PC-9 (cell line): ENCODE results near the gene IL1RAPL1. TPM values are rescaled to one million over a fixed set of nuclear protein-coding genes. Genes with fewer than 3 reads are reported as not detected.

Experiments used
- BruUV-seq: library from RNA; stranded (reverse); fragments of 400-500 nt; replicated peaks from 2 replicates; lab custom pipeline; 2021; lab: Mats Ljungman, UMichigan
- CTCF ChIA-PET: fragments of 300-600 bp; sonication (Branson Sonifier 250); formaldehyde crosslinking; loops from one replicate; lab custom pipeline; 2022; ENCODE audit warnings: antibody characterized with exemption; lab: Charles Lee
- POLR2A ChIA-PET: fragments of 300-600 bp; sonication (Branson Sonifier 250); formaldehyde crosslinking; loops from one replicate; lab custom pipeline; 2022; ENCODE audit warnings: antibody characterized with exemption; ENCODE audit not compliant: unreplicated experiment; lab: Charles Lee
- DNase-seq, 2 experiments: peaks; one replicate each; pipeline versions ENCODE4 v3.0.0 to v3.0.0-alpha.2; 2015 to 2022; ENCODE audit warnings: mixed read lengths in 1 of 2
- H2AFZ ChIP-seq: fragments of 200-600 bp; sonication (generic); 2 replicates; pipeline ENCODE4 v1.8.1; 2017; ENCODE audit warnings: antibody characterized with exemption
- H3F3A ChIP-seq: fragments of 200-600 bp; sonication (generic); 2 replicates; pipeline ENCODE4 v1.8.1; 2017; ENCODE audit warnings: antibody characterized with exemption, mild to moderate bottlenecking, low read depth; ENCODE audit not compliant: insufficient read depth
- H3K27ac ChIP-seq: fragments of 200-600 bp; sonication (generic); 2 replicates; pipeline ENCODE4 v1.6.1; 2016; ENCODE audit warnings: mixed run types
- H3K27me3 ChIP-seq: fragments of 200-600 bp; sonication (generic); 2 replicates; pipeline ENCODE4 v1.6.1; 2016; ENCODE audit warnings: low read depth, mixed run types; ENCODE audit not compliant: insufficient read depth
- H3K36me3 ChIP-seq: fragments of 200-600 bp; sonication (generic); 2 replicates; pipeline ENCODE4 v1.6.1; 2016; ENCODE audit warnings: low read depth, mixed run types
- H3K4me1 ChIP-seq: fragments of 200-600 bp; sonication (generic); replicated peaks from 2 replicates; pipeline ENCODE4 v1.6.1; 2016; ENCODE audit warnings: mixed run types; ENCODE audit not compliant: insufficient read depth
- H3K4me2 ChIP-seq: fragments of 200-600 bp; sonication (generic); 2 replicates; pipeline ENCODE4 v1.6.1; 2017; ENCODE audit warnings: mixed run types
- H3K4me3 ChIP-seq: fragments of 200-600 bp; sonication (generic); 2 replicates; pipeline ENCODE4 v1.6.1; 2016; ENCODE audit warnings: mixed run types
- H3K79me2 ChIP-seq: fragments of 200-600 bp; sonication (generic); 2 replicates; pipeline ENCODE4 v1.6.1; 2017; ENCODE audit warnings: low read depth, mixed run types
- H3K9me2 ChIP-seq: fragments of 200-600 bp; sonication (generic); 2 replicates; pipeline ENCODE4 v1.8.1; 2017; ENCODE audit warnings: mild to moderate bottlenecking; ENCODE audit not compliant: insufficient read depth
- H3K9me3 ChIP-seq: fragments of 200-600 bp; sonication (generic); 2 replicates; pipeline ENCODE4 v1.8.1; 2016; ENCODE audit warnings: low read depth; ENCODE audit not compliant: insufficient read depth
- H4K20me1 ChIP-seq: fragments of 200-600 bp; sonication (generic); 2 replicates; pipeline ENCODE4 v1.8.1; 2017; ENCODE audit not compliant: insufficient read depth
- EZH2 ChIP-seq: fragments of 200-600 bp; sonication (generic); IDR thresholded peaks from 2 replicates; pipeline ENCODE4 v1.8.0; 2017; ENCODE audit warnings: antibody characterized with exemption, low read depth
- intact Hi-C: fragments of 100-400 bp; cut with micrococcal nuclease; formaldehyde crosslinking; loops from one replicate; pipeline ENCODE4 v1.10.0; 2022; ENCODE audit not compliant: unreplicated experiment
- total RNA-seq: library from RNA; stranded (reverse); gene quantifications from 2 replicates; pipeline ENCODE4 v1.2.3, GENCODE V29; 2021
- TF ChIP-seq, protein P1 (sequence below): fragments of 200-600 bp; sonication (generic); conservative IDR thresholded peaks from 2 replicates; pipeline ENCODE4 v1.6.1; 2017; ENCODE audit warnings: mixed run types, antibody characterized with exemption, mild to moderate bottlenecking, moderate library complexity

The IL1RAPL1 gene
- total RNA-seq, 1 experiment from 2014 or later = 0.26 TPM

DNA sequence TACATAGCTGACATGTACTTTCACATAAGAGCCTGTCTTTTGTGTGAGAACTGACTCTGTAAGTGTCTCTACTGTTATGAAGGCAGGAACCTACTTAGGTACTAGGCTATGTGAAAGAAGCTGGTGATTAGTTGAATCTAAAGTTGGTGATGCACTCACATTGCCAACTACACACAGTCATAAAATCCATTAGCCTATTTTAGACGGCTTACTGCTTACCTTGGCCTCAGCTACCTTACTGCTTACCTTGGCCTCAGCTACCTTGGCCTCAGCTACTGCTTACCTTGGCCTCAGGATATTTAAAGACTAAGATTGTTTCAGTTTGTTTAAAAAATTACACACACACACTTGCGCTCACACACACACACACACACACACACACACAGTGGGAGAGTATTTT, 549.7 kb downstream of the IL1RAPL1 start:
- ChIA-PET POLR2A (no interaction called here), CTCF (no interaction called here)
- H3F3A ChIP-seq = no peaks in the 10 kb centered on the region
- H3K4me2 ChIP-seq = no peak overlapping the region
- no peak overlapping the region for H2AFZ ChIP-seq
- no peaks in the 10 kb centered on the region for H3K79me2 ChIP-seq
- intact Hi-C loops = no loop called here
- no peak for TF ChIP-seq EZH2
- TF ChIP-seq, protein P1, sequence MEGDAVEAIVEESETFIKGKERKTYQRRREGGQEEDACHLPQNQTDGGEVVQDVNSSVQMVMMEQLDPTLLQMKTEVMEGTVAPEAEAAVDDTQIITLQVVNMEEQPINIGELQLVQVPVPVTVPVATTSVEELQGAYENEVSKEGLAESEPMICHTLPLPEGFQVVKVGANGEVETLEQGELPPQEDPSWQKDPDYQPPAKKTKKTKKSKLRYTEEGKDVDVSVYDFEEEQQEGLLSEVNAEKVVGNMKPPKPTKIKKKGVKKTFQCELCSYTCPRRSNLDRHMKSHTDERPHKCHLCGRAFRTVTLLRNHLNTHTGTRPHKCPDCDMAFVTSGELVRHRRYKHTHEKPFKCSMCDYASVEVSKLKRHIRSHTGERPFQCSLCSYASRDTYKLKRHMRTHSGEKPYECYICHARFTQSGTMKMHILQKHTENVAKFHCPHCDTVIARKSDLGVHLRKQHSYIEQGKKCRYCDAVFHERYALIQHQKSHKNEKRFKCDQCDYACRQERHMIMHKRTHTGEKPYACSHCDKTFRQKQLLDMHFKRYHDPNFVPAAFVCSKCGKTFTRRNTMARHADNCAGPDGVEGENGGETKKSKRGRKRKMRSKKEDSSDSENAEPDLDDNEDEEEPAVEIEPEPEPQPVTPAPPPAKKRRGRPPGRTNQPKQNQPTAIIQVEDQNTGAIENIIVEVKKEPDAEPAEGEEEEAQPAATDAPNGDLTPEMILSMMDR = no peak
- H3K27me3 ChIP-seq = no peaks in the 10 kb centered on the region
- no peak overlapping the region for H3K27ac ChIP-seq
- no peaks in the 10 kb centered on the region for H3K9me2 ChIP-seq
- no peaks in the 10 kb centered on the region for H3K9me3 ChIP-seq
- no peaks in the 10 kb centered on the region for H3K4me1 ChIP-seq
- H3K4me3 ChIP-seq = no peak overlapping the region
- H3K36me3 ChIP-seq = no peaks in the 10 kb centered on the region
- H4K20me1 ChIP-seq = no peaks in the 10 kb centered on the region
- BruUV-seq = no TSS peak
- no peak for DNase-seq

GRCh38 chrX:29138003-29138402, 550.8 kb downstream of the IL1RAPL1 start:
- POLR2A ChIA-PET = no interaction called here
- DNase-seq = no peak
- intact Hi-C loops = no loop called here
- Histone ChIP-seq H3K4me1 (no peaks in the 10 kb centered on the region), H3K27ac (no peak overlapping the region), H3K79me2 (no peaks in the 10 kb centered on the region), H2AFZ (no peak overlapping the region), H3K4me2 (no peak overlapping the region), H3F3A (no peaks in the 10 kb centered on the region), H3K36me3 (no peaks in the 10 kb centered on the region), H4K20me1 (no peaks in the 10 kb centered on the region), H3K4me3 (no peak overlapping the region), H3K9me3 (no peaks in the 10 kb centered on the region), H3K27me3 (no peaks in the 10 kb centered on the region), H3K9me2 (no peaks in the 10 kb centered on the region)
- CTCF ChIA-PET = no interaction called here
- no TSS peak for BruUV-seq
- TF ChIP-seq EZH2 = no peak
- TF ChIP-seq, protein P1 = no peak

GRCh38 chrX:29143356-29143755, 556.1 kb downstream of the IL1RAPL1 start:
- no TSS peak for BruUV-seq
- intact Hi-C loops = no loop called here
- POLR2A ChIA-PET = no interaction called here
- no peaks in the 10 kb centered on the region for H4K20me1 ChIP-seq
- CTCF ChIA-PET = no interaction called here
- no peaks in the 10 kb centered on the region for H3K79me2 ChIP-seq
- H3K36me3 ChIP-seq = no peaks in the 10 kb centered on the region
- H3K4me3 ChIP-seq = no peak overlapping the region
- H3F3A ChIP-seq = no peaks in the 10 kb centered on the region
- no peak overlapping the region for H3K4me2 ChIP-seq
- no peak overlapping the region for H3K27ac ChIP-seq
- TF ChIP-seq, protein P1 = no peak
- no peak for TF ChIP-seq EZH2
- DNase-seq = no peak
- no peaks in the 10 kb centered on the region for H3K9me2 ChIP-seq
- H3K27me3 ChIP-seq = no peaks in the 10 kb centered on the region
- H2AFZ ChIP-seq = no peak overlapping the region
- H3K4me1 ChIP-seq = no peaks in the 10 kb centered on the region
- H3K9me3 ChIP-seq = no peaks in the 10 kb centered on the region
